GM23338 (cell line): ENCODE measurements around the gene TACSTD2. TPM values are rescaled to one million over a fixed set of nuclear protein-coding genes. Genes with fewer than 3 reads are reported as not detected.

Experiments used
- ATAC-seq: fragments of 200-7000 bp; cut with Tn5 transposase; 3 replicates; pipeline ENCODE4 v1.9.1; 2020
- DNase-seq: peaks from one replicate; pipeline ENCODE4 v3.0.0-alpha.2; 2015; ENCODE audit warnings: low spot score
- H2AFZ ChIP-seq: fragments of 200-600 bp; sonication (generic); 2 replicates; pipeline ENCODE4 v1.8.0; 2016; ENCODE audit warnings: antibody characterized with exemption, mild to moderate bottlenecking, moderate library complexity
- H3F3A ChIP-seq: fragments of 200-600 bp; sonication (generic); replicated peaks from 2 replicates; pipeline ENCODE4 v1.8.0; 2017; ENCODE audit warnings: antibody characterized with exemption, mixed run types, low read depth
- H3K27ac ChIP-seq: fragments of 200-600 bp; sonication (generic); 2 replicates; pipeline ENCODE4 v1.6.1; 2016; ENCODE audit warnings: low read depth
- H3K27me3 ChIP-seq: fragments of 200-600 bp; sonication (generic); 2 replicates; pipeline ENCODE4 v1.8.0; 2016; ENCODE audit warnings: mild to moderate bottlenecking, mixed run types, moderate library complexity; ENCODE audit not compliant: insufficient read depth
- H3K36me3 ChIP-seq: fragments of 200-600 bp; sonication (generic); 2 replicates; pipeline ENCODE4 v1.8.0; 2016; ENCODE audit warnings: mild to moderate bottlenecking; ENCODE audit not compliant: insufficient read depth
- H3K4me1 ChIP-seq: fragments of 200-600 bp; sonication (generic); 2 replicates; pipeline ENCODE4 v1.8.0; 2016; ENCODE audit warnings: mild to moderate bottlenecking, moderate library complexity; ENCODE audit not compliant: insufficient read depth
- H3K4me2 ChIP-seq: fragments of 200-600 bp; sonication (generic); 2 replicates; pipeline ENCODE4 v1.7.1; 2017; ENCODE audit warnings: mixed run types
- H3K4me3 ChIP-seq: fragments of 200-600 bp; sonication (generic); 2 replicates; pipeline ENCODE4 v1.6.1; 2016; ENCODE audit warnings: mixed run types
- H3K79me2 ChIP-seq: fragments of 200-600 bp; sonication (generic); replicated peaks from 2 replicates; pipeline ENCODE4 v1.8.0; 2017; ENCODE audit warnings: mild to moderate bottlenecking; ENCODE audit not compliant: insufficient read depth
- H3K9me2 ChIP-seq: fragments of 200-600 bp; sonication (generic); 2 replicates; pipeline ENCODE4 v1.8.0; 2017; ENCODE audit not compliant: insufficient read depth
- H4K20me1 ChIP-seq: fragments of 200-600 bp; sonication (generic); replicated peaks from 2 replicates; pipeline ENCODE4 v1.8.0; 2017; ENCODE audit warnings: mild to moderate bottlenecking; ENCODE audit not compliant: insufficient read depth
- H3K27ac Mint-ChIP-seq: 2 replicates; pipeline ENCODE4 v1.8.0; 2020; ENCODE audit warnings: inconsistent platforms, mild to moderate bottlenecking, moderate library complexity, mixed read lengths
- H3K27me3 Mint-ChIP-seq: 3 replicates; pipeline ENCODE4 v1.8.0; 2022; ENCODE audit warnings: low read depth, mild to moderate bottlenecking, moderate library complexity, mixed read lengths, inconsistent platforms; ENCODE audit not compliant: insufficient read depth, poor library complexity
- H3K36me3 Mint-ChIP-seq: 3 replicates; pipeline ENCODE4 v1.8.0; 2021; ENCODE audit warnings: low read depth, mild to moderate bottlenecking, inconsistent platforms, moderate library complexity, mixed read lengths
- H3K4me1 Mint-ChIP-seq: 3 replicates; pipeline ENCODE4 v1.8.0; 2020; ENCODE audit warnings: mild to moderate bottlenecking, inconsistent platforms, mixed read lengths
- H3K4me3 Mint-ChIP-seq: 3 replicates; pipeline ENCODE4 v1.8.0; 2021; ENCODE audit warnings: moderate library complexity, mild to moderate bottlenecking, inconsistent platforms, mixed read lengths
- H3K9me3 Mint-ChIP-seq: 3 replicates; pipeline ENCODE4 v1.8.0; 2020; ENCODE audit warnings: moderate library complexity, mild to moderate bottlenecking, inconsistent platforms, mixed read lengths
- CREB1 ChIP-seq: fragments of 250-450 bp; sonication (Bioruptor Pico); IDR thresholded peaks from 2 replicates; pipeline ENCODE4 v1.5.0; 2020; ENCODE audit warnings: low read depth, mild to moderate bottlenecking, moderate library complexity
- CTCF ChIP-seq, 2 experiments: fragments of 200-600 bp in 1 of 2; sonication (generic) in 1 of 2; conservative IDR thresholded peaks; 2 replicates each; pipeline versions ENCODE4 v1.5.1 to v1.6.1; 2016 to 2017; ENCODE audit warnings: antibody characterized with exemption in 2 of 2, low read depth in 2 of 2, mild to moderate bottlenecking in 2 of 2, moderate library complexity in 1 of 2
- ETS1 ChIP-seq: IDR thresholded peaks from 2 replicates; pipeline ENCODE4 v1.6.1; 2016; ENCODE audit warnings: antibody characterized with exemption
- EZH2 ChIP-seq: fragments of 200-600 bp; sonication (generic); IDR thresholded peaks from one replicate; pipeline ENCODE4 v1.8.0; 2017; ENCODE audit warnings: antibody characterized with exemption, mild to moderate bottlenecking, low read depth; ENCODE audit not compliant: unreplicated experiment
- EZH2phosphoT487 ChIP-seq: fragments of 200-600 bp; sonication (generic); IDR thresholded peaks from one replicate; pipeline ENCODE4 v1.8.1; 2018; ENCODE audit warnings: antibody characterized with exemption; ENCODE audit not compliant: unreplicated experiment
- JUNB ChIP-seq: IDR thresholded peaks from one replicate; pipeline ENCODE4 v1.6.1; 2016; ENCODE audit warnings: antibody characterized with exemption; ENCODE audit not compliant: unreplicated experiment
- NANOG ChIP-seq: IDR thresholded peaks from 2 replicates; pipeline ENCODE4 v1.6.1; 2016; ENCODE audit warnings: antibody characterized with exemption, borderline replicate concordance
- POLR2AphosphoS5 ChIP-seq: IDR thresholded peaks from 2 replicates; pipeline ENCODE4 v1.6.1; 2016; ENCODE audit warnings: antibody characterized with exemption, low read depth
- REST ChIP-seq: IDR thresholded peaks from one replicate; pipeline ENCODE4 v1.6.1; 2018; ENCODE audit warnings: antibody characterized with exemption; ENCODE audit not compliant: unreplicated experiment
- STAT1 ChIP-seq: IDR thresholded peaks from one replicate; pipeline ENCODE4 v1.6.1; 2016; ENCODE audit warnings: antibody characterized with exemption; ENCODE audit not compliant: unreplicated experiment
- ZNF114 ChIP-seq: fragments of 250-450 bp; sonication (Bioruptor Pico); IDR thresholded peaks from 2 replicates; pipeline ENCODE4 v1.5.0; 2020; ENCODE audit warnings: mild to moderate bottlenecking, moderate library complexity
- ZNF331 ChIP-seq: fragments of 250-450 bp; sonication (Bioruptor Pico); IDR thresholded peaks from 2 replicates; pipeline ENCODE4 v1.5.0; 2020; ENCODE audit warnings: low read depth, mild to moderate bottlenecking, moderate library complexity
- ZNF462 ChIP-seq: fragments of 250-450 bp; sonication (Bioruptor Pico); IDR thresholded peaks from 2 replicates; pipeline ENCODE4 v1.5.0; 2020; ENCODE audit warnings: mild to moderate bottlenecking, moderate library complexity
- polyA plus RNA-seq: library from polyadenylated mRNA; unstranded; fragments of >200 nt; fragmentation: Nextera tagmentation; extraction: Ambion mirVana; gene quantifications from 2 replicates; pipeline ENCODE4 v1.2.1, GENCODE V29; 2016
- total RNA-seq: library from RNA; depleted of rRNA; stranded (reverse); fragments of >200 nt; shearing (Covaris generic); gene quantifications from 2 replicates; pipeline ENCODE4 v1.2.3, GENCODE V29; 2014

Gene TACSTD2
- total and polyA plus RNA-seq, 2 experiments from 2014 or later = 0.86 to 1.5 TPM

GRCh38 chr1:58548371-58548770 is 28.7 kb downstream of the TACSTD2 start:
- no peaks in the 10 kb centered on the region for H3K27me3 ChIP-seq
- H3K4me2 ChIP-seq = no peak overlapping the region
- Mint-ChIP-seq H3K36me3 (no peaks in the 10 kb centered on the region; the same call in 2 of the 3 replicates), H3K9me3 (no peaks in the 10 kb centered on the region), H3K27me3 (peaks cover 7% of the 10 kb centered on the region), H3K4me1 (peaks cover 17% of the 10 kb centered on the region), H3K4me3 (no peak overlapping the region), H3K27ac (no peak overlapping the region)
- H3K27ac ChIP-seq = no peak overlapping the region
- no peaks in the 10 kb centered on the region for H3K36me3 ChIP-seq
- no peaks in the 10 kb centered on the region for H3K79me2 ChIP-seq
- H4K20me1 ChIP-seq = no peaks in the 10 kb centered on the region
- ATAC-seq = no peak
- no peak overlapping the region for H2AFZ ChIP-seq
- no peak overlapping the region for H3K4me3 ChIP-seq
- no peak for DNase-seq
- no peak for TF ChIP-seq CTCF (conservative IDR thresholded peaks at IDR 0.05; ENCODE audit: low read depth in 2 of 2)
- no peak for TF ChIP-seq POLR2AphosphoS5
- TF ChIP-seq JUNB = no peak
- no peak for TF ChIP-seq EZH2phosphoT487
- no peak for TF ChIP-seq REST
- TF ChIP-seq NANOG = no peak
- TF ChIP-seq EZH2 = no peak
- TF ChIP-seq STAT1 = no peak
- TF ChIP-seq ZNF114 = no peak
- TF ChIP-seq ETS1 = no peak
- no peak for TF ChIP-seq ZNF462 (CRISPR knock-in tag)
- TF ChIP-seq ZNF331 (CRISPR knock-in tag) = no peak
- no peak for TF ChIP-seq CREB1 (CRISPR knock-in tag)
- no peaks in the 10 kb centered on the region for H3F3A ChIP-seq
- peaks cover 10% of the 10 kb centered on the region for H3K4me1 ChIP-seq
- no peaks in the 10 kb centered on the region for H3K9me2 ChIP-seq
